Coronary artery (tissue), 2 donors: Measurements from ENCODE around the gene INAFM1.

Experiments
- DNase-seq: peaks from one replicate; pipeline ENCODE4 v3.0.0-alpha.2; 2017; ENCODE audit warnings: low spot score
- H3K27ac ChIP-seq, 2 donors: fragments of 200-600 bp; sonication (generic); one replicate each; pipeline ENCODE4 v1.5.1; 2016 to 2019
- H3K4me3 ChIP-seq: fragments of 200-600 bp; sonication (generic); 2 replicates; pipeline ENCODE4 v1.5.1; 2016; ENCODE audit warnings: mild to moderate bottlenecking, moderate library complexity
- CTCF ChIP-seq: fragments of 200-600 bp; sonication (generic); IDR thresholded peaks from one replicate; pipeline ENCODE4 v1.5.1; 2019; ENCODE audit warnings: antibody characterized with exemption

The INAFM1 gene

DNA sequence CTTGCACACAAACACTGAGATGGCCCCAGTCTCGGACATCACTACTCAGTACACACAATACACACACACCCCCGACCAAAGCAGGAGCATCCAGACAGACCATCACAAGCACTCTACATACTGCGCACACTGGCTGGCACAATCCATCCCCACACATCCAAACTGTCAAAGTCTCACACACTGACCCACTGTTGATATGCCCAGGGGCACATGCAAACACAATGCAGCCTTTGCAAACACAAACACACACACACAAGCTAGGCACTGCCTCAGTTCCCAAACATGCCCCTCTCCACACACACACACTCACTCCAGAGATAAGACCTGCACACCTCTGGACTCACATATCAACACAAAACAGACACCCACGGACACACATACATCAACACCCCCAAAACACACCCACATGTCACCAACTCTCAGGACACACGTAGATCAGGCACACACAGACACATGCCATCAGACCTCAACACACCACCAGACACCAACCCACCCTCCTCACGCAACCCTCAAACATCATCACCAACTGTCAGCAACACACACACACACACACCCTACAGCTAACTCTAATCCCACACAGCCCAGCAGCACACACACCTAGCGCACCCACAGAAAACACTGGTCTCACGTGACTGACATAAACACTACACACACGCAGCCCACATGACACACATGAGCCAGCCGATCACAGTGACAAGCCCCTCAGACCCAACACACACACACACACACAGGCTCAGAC is 45.6 kb upstream of the INAFM1 start:
- DNase-seq: no peak
- peak overlapping the region; percentile 97 to 98 for H3K27ac ChIP-seq
- peak overlapping the region; percentile 98 for H3K4me3 ChIP-seq
- no peak for TF ChIP-seq CTCF

GRCh38 chr19:47229676-47230053 is 45.0 kb upstream of the INAFM1 start:
- H3K27ac ChIP-seq: peak overlapping the region; percentile 97 to 98
- TF ChIP-seq CTCF: no peak
- peak overlapping the region; percentile 98 for H3K4me3 ChIP-seq
- DNase-seq: no peak

GRCh38 chr19:47230054-47230920 is 44.4 kb upstream of the INAFM1 start:
- DNase-seq: no peak
- Histone ChIP-seq H3K27ac (peak overlapping the region; percentile 97 to 98), H3K4me3 (peak overlapping the region; percentile 98)
- TF ChIP-seq CTCF: peak; percentile 93

DNA sequence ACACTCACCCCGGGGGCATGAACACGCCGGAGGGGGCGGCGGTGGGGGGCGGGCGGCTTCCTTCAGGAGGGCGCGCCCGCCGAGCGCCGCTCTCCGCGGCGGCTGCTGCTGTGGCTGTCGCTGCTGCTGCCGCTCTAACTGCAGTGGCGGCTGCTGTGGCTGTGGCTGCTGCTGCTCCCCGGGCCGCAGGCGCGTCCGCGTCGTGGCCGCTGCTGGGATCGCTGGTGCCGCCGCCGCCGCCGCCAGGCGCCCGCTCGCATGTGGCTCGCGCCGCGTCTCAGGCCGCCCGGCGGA is 43.8 kb upstream of the INAFM1 start, which contains the start of gene BBC3:
TSS of gene BBC3 (minus strand) at position 279 of the 294 bp plus-strand sequence. CDS start 2,768 bp downstream, outside the sequence.
- Histone ChIP-seq H3K4me3 (peak within 1 kb of the TSS; percentile 98), H3K27ac (peak within 1 kb of the TSS; percentile 97 to 98)
- no peak for TF ChIP-seq CTCF
- DNase-seq: no peak

DNA sequence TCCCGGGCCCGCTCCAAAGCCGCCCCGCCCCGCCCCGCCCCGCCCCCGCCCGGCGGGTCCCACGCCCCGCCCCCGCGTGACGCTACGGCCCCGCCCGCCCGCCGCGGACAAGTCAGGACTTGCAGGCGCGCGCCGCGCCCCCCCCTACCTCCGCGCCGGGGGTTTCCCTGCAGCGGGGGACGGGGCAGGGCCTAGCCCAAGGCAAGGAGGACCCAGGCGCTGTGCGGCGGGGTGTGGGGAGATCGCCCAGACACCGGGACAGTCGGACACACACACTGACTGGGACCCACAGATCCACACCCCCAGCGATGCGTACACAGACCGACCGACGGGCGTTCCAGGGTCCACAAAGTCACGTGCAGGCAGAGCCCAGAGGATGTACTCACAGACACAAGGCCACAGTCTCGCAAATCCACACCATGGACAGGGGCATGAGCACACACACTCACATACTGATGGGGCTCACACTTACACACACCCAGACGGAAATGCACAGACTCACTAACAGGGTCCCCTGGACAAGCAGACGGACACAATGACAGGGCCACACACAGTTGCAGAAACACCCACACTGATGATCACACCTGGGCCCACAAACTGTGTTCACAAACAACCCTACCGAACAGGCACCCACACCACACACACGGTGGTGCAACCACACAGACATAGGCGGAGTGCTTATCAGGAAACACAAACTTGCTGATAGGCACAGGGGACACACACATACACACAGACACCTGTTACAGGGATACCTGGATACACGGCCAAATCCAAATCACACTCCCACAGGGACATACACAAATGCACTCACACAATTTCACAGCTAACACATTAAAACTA is 43.2 kb upstream of the INAFM1 start:
- peak overlapping the region; percentile 98 for H3K4me3 ChIP-seq
- no peak for TF ChIP-seq CTCF
- H3K27ac ChIP-seq: peak overlapping the region; percentile 97 to 98
- DNase-seq: peak; percentile 93

GRCh38 chr19:47232422-47233211 is 42.1 kb upstream of the INAFM1 start:
- H3K27ac ChIP-seq: peak overlapping the region; percentile 97 to 98
- peak overlapping the region; percentile 98 for H3K4me3 ChIP-seq
- TF ChIP-seq CTCF: no peak
- no peak for DNase-seq
